ENCODE measurements around the gene MCM10.

GRCh38 chr10:13238271-13239077, 77.1 kb downstream of the MCM10 start:
- no peak for TF ChIP-seq CTCF (IDR thresholded peaks at IDR 0.05 in 4 of 5, conservative IDR thresholded peaks at IDR 0.05 in 1 of 5)
- TF ChIP-seq POLR2A (IDR thresholded peaks at IDR 0.05) = no peak
